HEK293 (cell line): Measurements from ENCODE around the gene THG1L.

Experiments used
- CTCF ChIA-PET: fragments of 350-600 bp; formaldehyde crosslinking; extraction: SDS; loops from one replicate; lab custom pipeline; 2021; ENCODE audit warnings: antibody characterized with exemption; lab: Yijun Ruan, JAX
- POLR2A ChIA-PET: fragments of 300-600 bp; formaldehyde crosslinking; extraction: SDS; loops from one replicate; lab custom pipeline; 2020; ENCODE audit warnings: antibody characterized with exemption, inconsistent platforms; lab: Yijun Ruan, JAX
- H3K27ac ChIP-seq: fragments of 200-500 bp; sonication (Bioruptor generic); 2 replicates; pipeline ENCODE4 v1.5.1; 2014; ENCODE audit warnings: low read depth, low read length, control low read depth, inconsistent platforms; ENCODE audit errors: extremely low read depth
- H3K36me3 ChIP-seq, 2 experiments: fragments of 200-500 bp in 1 of 2; sonication (Bioruptor generic) in 1 of 2; 1 replicate in 1 of 2; 2 replicates in 1 of 2; pipeline ENCODE4 v1.5.1; 2014 to 2017; ENCODE audit warnings: inconsistent platforms in 2 of 2, low read length in 2 of 2; ENCODE audit not compliant: control insufficient read depth in 2 of 2, insufficient read depth in 1 of 2
- H3K4me1 ChIP-seq: fragments of 200-500 bp; sonication (Bioruptor generic); 2 replicates; pipeline ENCODE4 v1.5.1; 2014; ENCODE audit warnings: mild to moderate bottlenecking, low read length, inconsistent platforms; ENCODE audit not compliant: control insufficient read depth, insufficient read depth
- H3K4me3 ChIP-seq: 2 replicates; pipeline ENCODE4 v1.5.1; 2011; ENCODE audit warnings: low read depth, mild to moderate bottlenecking, control low read depth, low read length, moderate library complexity
- H3K9me3 ChIP-seq: fragments of 200-500 bp; sonication (Bioruptor generic); 2 replicates; pipeline ENCODE4 v1.5.1; 2014; ENCODE audit warnings: low read depth, low read length, inconsistent platforms; ENCODE audit not compliant: control insufficient read depth, insufficient read depth
- KLF8 ChIP-seq: fragments of 450-650 bp; formaldehyde crosslinking; IDR thresholded peaks from 2 replicates; pipeline ENCODE4 v1.5.1; 2016; ENCODE audit warnings: missing biosample characterization, missing genetic modification characterization
- OVOL3 ChIP-seq: fragments of 450-650 bp; formaldehyde crosslinking; IDR thresholded peaks from 2 replicates; pipeline ENCODE4 v1.5.1; 2016; ENCODE audit warnings: missing biosample characterization, missing genetic modification characterization
- PRDM1 ChIP-seq: fragments of 450-650 bp; formaldehyde crosslinking; IDR thresholded peaks from 2 replicates; pipeline ENCODE4; 2016; ENCODE audit warnings: missing biosample characterization, missing genetic modification characterization
- SALL2 ChIP-seq: fragments of 450-650 bp; formaldehyde crosslinking; IDR thresholded peaks from 2 replicates; pipeline ENCODE4 v1.5.0; 2017; ENCODE audit warnings: missing biosample characterization, mild to moderate bottlenecking, missing genetic modification characterization, borderline replicate concordance
- ZEB2 ChIP-seq: fragments of 450-650 bp; formaldehyde crosslinking; IDR thresholded peaks from 2 replicates; pipeline ENCODE4 v1.5.1; 2016; ENCODE audit warnings: missing biosample characterization, missing genetic modification characterization
- ZNF138 ChIP-seq: fragments of 450-650 bp; formaldehyde crosslinking; IDR thresholded peaks from 2 replicates; pipeline ENCODE4 v1.5.1; 2016; ENCODE audit warnings: missing biosample characterization, missing genetic modification characterization, borderline replicate concordance
- ZNF202 ChIP-seq: fragments of 450-650 bp; formaldehyde crosslinking; IDR thresholded peaks from 2 replicates; pipeline ENCODE4 v1.5.1; 2016; ENCODE audit warnings: missing biosample characterization, missing genetic modification characterization, borderline replicate concordance
- ZNF335 ChIP-seq: fragments of 450-650 bp; formaldehyde crosslinking; conservative IDR thresholded peaks from 2 replicates; pipeline ENCODE4 v1.5.1; 2016; ENCODE audit warnings: missing biosample characterization, missing genetic modification characterization
- ZNF501 ChIP-seq: fragments of 450-650 bp; formaldehyde crosslinking; IDR thresholded peaks from 2 replicates; pipeline ENCODE4 v1.5.1; 2016; ENCODE audit warnings: missing biosample characterization, missing genetic modification characterization
- ZNF514 ChIP-seq: fragments of 450-650 bp; formaldehyde crosslinking; IDR thresholded peaks from 2 replicates; pipeline ENCODE4 v1.5.1; 2016; ENCODE audit warnings: missing biosample characterization, missing genetic modification characterization
- ZNF600 ChIP-seq: fragments of 450-650 bp; formaldehyde crosslinking; IDR thresholded peaks from 2 replicates; pipeline ENCODE4 v1.5.1; 2016; ENCODE audit warnings: missing biosample characterization, missing genetic modification characterization
- ZNF624 ChIP-seq: fragments of 450-650 bp; formaldehyde crosslinking; IDR thresholded peaks from 2 replicates; pipeline ENCODE4 v1.5.1; 2017; ENCODE audit warnings: missing biosample characterization, missing genetic modification characterization
- ZNF626 ChIP-seq: fragments of 450-650 bp; sonication (Bioruptor Pico); formaldehyde crosslinking; IDR thresholded peaks from 2 replicates; pipeline ENCODE4 v1.5.1; 2018; ENCODE audit warnings: missing biosample characterization, missing genetic modification characterization, inconsistent platforms
- ZNF629 ChIP-seq: fragments of 450-650 bp; formaldehyde crosslinking; IDR thresholded peaks from 2 replicates; pipeline ENCODE4 v1.5.1; 2017; ENCODE audit warnings: missing biosample characterization, missing genetic modification characterization
- ZNF654 ChIP-seq: fragments of 450-650 bp; formaldehyde crosslinking; IDR thresholded peaks from 2 replicates; pipeline ENCODE4 v1.5.1; 2016; ENCODE audit warnings: low read depth, missing biosample characterization, missing genetic modification characterization
- ZNF670 ChIP-seq: fragments of 450-650 bp; formaldehyde crosslinking; IDR thresholded peaks from 2 replicates; pipeline ENCODE4 v1.5.1; 2016; ENCODE audit warnings: missing biosample characterization, missing genetic modification characterization, low read depth
- ZNF707 ChIP-seq: fragments of 450-650 bp; formaldehyde crosslinking; IDR thresholded peaks from 2 replicates; pipeline ENCODE4 v1.5.1; 2016; ENCODE audit warnings: missing biosample characterization, missing genetic modification characterization
- ZNF76 ChIP-seq: fragments of 450-650 bp; formaldehyde crosslinking; IDR thresholded peaks from 2 replicates; pipeline ENCODE4; 2016; ENCODE audit warnings: low read depth, missing biosample characterization, missing genetic modification characterization, borderline replicate concordance
- TF ChIP-seq, protein P1 (sequence below): fragments of 450-650 bp; formaldehyde crosslinking; IDR thresholded peaks from 2 replicates; pipeline ENCODE4 v1.5.1; 2016; ENCODE audit warnings: missing biosample characterization, missing genetic modification characterization
- TF ChIP-seq, protein P2 (sequence below): fragments of 450-650 bp; formaldehyde crosslinking; IDR thresholded peaks from 2 replicates; pipeline ENCODE4 v1.5.1; 2016; ENCODE audit warnings: missing biosample characterization, missing genetic modification characterization
- TF ChIP-seq, protein P3 (sequence below): fragments of 450-650 bp; formaldehyde crosslinking; IDR thresholded peaks from 2 replicates; pipeline ENCODE4 v1.5.1; 2016; ENCODE audit warnings: missing biosample characterization, missing genetic modification characterization
- TF ChIP-seq, protein P4 (sequence below): fragments of 450-650 bp; formaldehyde crosslinking; IDR thresholded peaks from 2 replicates; pipeline ENCODE4 v1.5.1; 2016; ENCODE audit warnings: missing biosample characterization, missing genetic modification characterization
- TF ChIP-seq, protein P5 (sequence below): fragments of 450-650 bp; formaldehyde crosslinking; IDR thresholded peaks from 2 replicates; pipeline ENCODE4 v1.5.1; 2016; ENCODE audit warnings: missing biosample characterization, missing genetic modification characterization, low read depth

The THG1L gene

DNA sequence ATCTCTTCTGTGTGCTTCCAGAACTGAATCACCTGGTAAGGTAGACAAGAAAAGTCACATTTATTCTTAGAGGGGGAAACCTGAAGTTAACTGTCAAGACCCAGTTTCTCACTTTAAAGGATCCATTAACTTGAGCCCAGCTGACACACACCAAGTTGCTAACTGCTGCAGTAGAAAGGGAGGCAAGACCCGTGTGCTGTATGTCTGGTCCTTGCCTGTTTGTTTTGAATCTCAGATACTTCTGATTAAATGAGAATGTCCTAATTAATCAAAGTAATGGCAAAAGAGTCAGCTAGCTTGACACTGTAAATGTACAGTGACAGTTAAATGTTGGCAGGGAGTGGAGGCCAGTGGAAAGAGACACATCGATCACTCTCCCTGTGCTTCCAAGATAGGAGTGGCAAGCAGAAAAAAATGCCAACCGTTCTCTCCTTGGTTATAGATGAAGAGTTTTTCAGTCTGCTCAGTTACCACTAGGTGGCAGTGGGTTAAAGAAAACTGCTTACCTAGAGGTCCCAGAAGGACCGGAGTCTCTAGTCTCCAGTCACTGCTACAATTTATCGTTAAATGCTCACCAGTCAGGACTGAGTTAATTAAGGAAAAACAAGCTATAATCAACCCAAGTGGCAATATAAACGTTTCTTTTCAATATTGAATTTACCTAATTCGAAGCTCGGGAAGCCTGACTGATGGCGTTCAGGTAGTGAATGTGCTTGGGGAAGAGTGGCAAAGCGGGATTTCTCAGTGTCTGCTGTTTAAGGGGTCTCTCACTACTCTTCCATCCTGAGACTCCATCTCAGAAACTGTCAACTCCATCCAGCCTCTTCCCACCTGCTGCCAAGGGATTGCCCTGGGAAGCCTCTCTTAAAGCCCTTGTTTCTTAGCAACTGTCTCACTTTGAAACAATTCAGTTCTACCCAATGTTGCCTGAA is 30.7 kb downstream of the THG1L start (continued):
- TF ChIP-seq ZNF600 (tag by site-specific recombination) = no peak
- peak; percentile 68 for TF ChIP-seq ZNF335
- TF ChIP-seq PRDM1 (tag by site-specific recombination) = 0 out of 2 replicates have a peak, but pooled peaks have one; percentile 26
- no peak for TF ChIP-seq ZNF626 (tag by site-specific recombination)
- TF ChIP-seq, protein P1, sequence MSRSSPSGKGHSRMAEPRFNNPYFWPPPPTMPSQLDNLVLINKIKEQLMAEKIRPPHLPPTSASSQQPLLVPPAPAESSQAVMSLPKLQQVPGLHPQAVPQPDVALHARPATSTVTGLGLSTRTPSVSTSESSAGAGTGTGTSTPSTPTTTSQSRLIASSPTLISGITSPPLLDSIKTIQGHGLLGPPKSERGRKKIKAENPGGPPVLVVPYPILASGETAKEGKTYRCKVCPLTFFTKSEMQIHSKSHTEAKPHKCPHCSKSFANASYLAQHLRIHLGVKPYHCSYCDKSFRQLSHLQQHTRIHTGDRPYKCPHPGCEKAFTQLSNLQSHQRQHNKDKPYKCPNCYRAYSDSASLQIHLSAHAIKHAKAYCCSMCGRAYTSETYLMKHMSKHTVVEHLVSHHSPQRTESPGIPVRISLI (tag by site-specific recombination) = peak; percentile 59; the same call in 1 of the 2 replicates
- TF ChIP-seq ZNF202 (tag by site-specific recombination) = no peak
- TF ChIP-seq, protein P2, sequence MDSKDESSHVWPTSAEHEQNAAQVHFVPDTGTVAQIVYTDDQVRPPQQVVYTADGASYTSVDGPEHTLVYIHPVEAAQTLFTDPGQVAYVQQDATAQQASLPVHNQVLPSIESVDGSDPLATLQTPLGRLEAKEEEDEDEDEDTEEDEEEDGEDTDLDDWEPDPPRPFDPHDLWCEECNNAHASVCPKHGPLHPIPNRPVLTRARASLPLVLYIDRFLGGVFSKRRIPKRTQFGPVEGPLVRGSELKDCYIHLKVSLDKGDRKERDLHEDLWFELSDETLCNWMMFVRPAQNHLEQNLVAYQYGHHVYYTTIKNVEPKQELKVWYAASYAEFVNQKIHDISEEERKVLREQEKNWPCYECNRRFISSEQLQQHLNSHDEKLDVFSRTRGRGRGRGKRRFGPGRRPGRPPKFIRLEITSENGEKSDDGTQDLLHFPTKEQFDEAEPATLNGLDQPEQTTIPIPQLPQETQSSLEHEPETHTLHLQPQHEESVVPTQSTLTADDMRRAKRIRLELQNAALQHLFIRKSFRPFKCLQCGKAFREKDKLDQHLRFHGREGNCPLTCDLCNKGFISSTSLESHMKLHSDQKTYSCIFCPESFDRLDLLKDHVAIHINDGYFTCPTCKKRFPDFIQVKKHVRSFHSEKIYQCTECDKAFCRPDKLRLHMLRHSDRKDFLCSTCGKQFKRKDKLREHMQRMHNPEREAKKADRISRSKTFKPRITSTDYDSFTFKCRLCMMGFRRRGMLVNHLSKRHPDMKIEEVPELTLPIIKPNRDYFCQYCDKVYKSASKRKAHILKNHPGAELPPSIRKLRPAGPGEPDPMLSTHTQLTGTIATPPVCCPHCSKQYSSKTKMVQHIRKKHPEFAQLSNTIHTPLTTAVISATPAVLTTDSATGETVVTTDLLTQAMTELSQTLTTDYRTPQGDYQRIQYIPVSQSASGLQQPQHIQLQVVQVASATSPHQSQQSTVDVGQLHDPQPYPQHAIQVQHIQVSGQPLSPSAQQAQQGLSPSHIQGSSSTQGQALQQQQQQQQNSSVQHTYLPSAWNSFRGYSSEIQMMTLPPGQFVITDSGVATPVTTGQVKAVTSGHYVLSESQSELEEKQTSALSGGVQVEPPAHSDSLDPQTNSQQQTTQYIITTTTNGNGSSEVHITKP (tag by site-specific recombination) = no peak
- TF ChIP-seq ZNF501 (tag by site-specific recombination) = no peak
- TF ChIP-seq, protein P3, sequence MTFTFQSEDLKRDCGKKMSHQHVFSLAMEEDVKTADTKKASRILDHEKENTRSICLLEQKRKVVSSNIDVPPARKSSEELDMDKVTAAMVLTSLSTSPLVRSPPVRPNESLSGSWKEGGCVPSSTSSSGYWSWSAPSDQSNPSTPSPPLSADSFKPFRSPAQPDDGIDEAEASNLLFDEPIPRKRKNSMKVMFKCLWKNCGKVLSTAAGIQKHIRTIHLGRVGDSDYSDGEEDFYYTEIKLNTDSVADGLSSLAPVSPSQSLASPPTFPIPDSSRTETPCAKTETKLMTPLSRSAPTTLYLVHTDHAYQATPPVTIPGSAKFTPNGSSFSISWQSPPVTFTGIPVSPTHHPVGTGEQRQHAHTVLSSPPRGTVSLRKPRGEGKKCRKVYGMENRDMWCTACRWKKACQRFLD = no peak
- TF ChIP-seq KLF8 (tag by site-specific recombination) = no peak
- peak; percentile 86 for TF ChIP-seq ZNF654 (tag by site-specific recombination)

DNA sequence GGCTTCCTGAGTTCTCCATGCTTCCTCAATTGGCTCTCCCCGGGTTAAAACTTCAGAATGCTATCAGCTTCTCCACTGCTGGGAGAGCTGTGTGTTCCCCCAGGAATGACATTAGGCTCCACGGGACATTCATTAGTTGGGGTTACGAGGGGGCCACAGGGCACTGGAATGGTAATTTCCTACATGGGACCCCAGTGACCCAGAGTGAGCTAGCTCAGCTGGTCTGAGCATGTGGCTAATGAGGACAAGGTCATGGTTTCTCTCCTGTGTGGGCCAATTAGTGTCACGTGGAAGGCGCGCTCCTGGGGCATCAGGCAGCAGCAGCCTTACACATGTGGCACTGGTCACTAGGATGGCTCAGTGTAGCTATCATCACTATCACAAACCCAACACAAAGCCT is 33.3 kb downstream of the THG1L start:
- Histone ChIP-seq H3K4me3 (no peak overlapping the region), H3K27ac (no peak overlapping the region), H3K36me3 (peaks cover 0 to 8% of the 10 kb centered on the region in 2 experiments), H3K4me1 (no peaks in the 10 kb centered on the region), H3K9me3 (no peaks in the 10 kb centered on the region)
- TF ChIP-seq SALL2 = no peak
- TF ChIP-seq ZNF670 (tag by site-specific recombination) = no peak
- no peak for TF ChIP-seq ZNF707
- no peak for TF ChIP-seq ZNF629 (tag by site-specific recombination)
- TF ChIP-seq, protein P4, sequence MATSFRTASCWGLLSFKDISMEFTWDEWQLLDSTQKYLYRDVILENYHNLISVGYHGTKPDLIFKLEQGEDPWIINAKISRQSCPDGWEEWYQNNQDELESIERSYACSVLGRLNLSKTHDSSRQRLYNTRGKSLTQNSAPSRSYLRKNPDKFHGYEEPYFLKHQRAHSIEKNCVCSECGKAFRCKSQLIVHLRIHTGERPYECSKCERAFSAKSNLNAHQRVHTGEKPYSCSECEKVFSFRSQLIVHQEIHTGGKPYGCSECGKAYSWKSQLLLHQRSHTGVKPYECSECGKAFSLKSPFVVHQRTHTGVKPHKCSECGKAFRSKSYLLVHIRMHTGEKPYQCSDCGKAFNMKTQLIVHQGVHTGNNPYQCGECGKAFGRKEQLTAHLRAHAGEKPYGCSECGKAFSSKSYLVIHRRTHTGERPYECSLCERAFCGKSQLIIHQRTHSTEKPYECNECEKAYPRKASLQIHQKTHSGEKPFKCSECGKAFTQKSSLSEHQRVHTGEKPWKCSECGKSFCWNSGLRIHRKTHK (tag by site-specific recombination) = no peak
- TF ChIP-seq ZNF138 (tag by site-specific recombination) = no peak
- TF ChIP-seq, protein P1 (tag by site-specific recombination) = no peak
- TF ChIP-seq ZEB2 (tag by site-specific recombination) = no peak
- TF ChIP-seq, protein P5, sequence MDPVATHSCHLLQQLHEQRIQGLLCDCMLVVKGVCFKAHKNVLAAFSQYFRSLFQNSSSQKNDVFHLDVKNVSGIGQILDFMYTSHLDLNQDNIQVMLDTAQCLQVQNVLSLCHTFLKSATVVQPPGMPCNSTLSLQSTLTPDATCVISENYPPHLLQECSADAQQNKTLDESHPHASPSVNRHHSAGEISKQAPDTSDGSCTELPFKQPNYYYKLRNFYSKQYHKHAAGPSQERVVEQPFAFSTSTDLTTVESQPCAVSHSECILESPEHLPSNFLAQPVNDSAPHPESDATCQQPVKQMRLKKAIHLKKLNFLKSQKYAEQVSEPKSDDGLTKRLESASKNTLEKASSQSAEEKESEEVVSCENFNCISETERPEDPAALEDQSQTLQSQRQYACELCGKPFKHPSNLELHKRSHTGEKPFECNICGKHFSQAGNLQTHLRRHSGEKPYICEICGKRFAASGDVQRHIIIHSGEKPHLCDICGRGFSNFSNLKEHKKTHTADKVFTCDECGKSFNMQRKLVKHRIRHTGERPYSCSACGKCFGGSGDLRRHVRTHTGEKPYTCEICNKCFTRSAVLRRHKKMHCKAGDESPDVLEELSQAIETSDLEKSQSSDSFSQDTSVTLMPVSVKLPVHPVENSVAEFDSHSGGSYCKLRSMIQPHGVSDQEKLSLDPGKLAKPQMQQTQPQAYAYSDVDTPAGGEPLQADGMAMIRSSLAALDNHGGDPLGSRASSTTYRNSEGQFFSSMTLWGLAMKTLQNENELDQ (tag by site-specific recombination) = no peak
- TF ChIP-seq ZNF76 = no peak
- TF ChIP-seq ZNF514 (tag by site-specific recombination) = no peak
- TF ChIP-seq ZNF624 (tag by site-specific recombination) = no peak
- no peak for TF ChIP-seq OVOL3
- ChIA-PET CTCF (no interaction called here), POLR2A (no interaction called here)
